ENCODE measurements around the gene HOXD4.

HOXD4 gene

DNA sequence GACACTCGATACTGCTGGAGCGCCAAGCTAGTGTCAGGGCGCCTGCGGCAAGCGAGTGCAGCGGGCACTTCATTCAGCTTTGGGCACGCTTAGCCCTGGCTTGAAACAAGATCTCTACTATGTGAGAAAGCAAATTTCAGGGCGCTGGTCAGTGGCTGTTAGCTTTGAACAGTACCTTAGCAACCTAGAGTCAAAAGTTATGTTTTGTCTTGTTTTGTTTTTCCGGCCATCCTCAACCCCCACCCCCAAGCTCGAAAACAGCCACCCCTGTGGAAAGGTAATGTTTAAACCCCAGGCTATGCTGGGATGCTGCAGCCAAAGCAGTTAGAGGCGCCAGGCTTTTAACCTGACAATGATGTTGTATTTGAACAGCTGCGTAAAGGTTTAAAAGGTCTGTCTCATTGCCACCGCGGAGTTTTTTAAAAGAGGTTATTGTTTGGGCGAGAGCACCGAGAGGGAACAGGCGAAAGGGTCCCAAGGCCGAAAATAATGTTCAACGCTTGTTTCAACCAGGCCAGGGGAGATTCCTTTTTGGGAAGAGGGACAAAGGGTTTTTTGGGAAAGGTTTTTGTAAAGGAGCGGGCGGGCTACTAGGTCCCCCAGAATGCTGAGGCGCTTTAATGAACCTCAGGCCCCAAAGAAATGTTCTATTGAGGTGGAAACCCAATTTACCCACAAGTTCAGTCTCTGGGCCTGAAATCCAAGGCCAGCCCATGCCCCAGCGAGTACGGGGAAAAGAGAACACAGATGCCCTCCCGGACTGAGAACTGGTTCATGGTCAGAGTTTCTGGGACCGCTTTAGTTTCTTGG lies 37.0 kb upstream of the HOXD4 start:
- no peak for DNase-seq (ENCODE audit: low spot score)

DNA sequence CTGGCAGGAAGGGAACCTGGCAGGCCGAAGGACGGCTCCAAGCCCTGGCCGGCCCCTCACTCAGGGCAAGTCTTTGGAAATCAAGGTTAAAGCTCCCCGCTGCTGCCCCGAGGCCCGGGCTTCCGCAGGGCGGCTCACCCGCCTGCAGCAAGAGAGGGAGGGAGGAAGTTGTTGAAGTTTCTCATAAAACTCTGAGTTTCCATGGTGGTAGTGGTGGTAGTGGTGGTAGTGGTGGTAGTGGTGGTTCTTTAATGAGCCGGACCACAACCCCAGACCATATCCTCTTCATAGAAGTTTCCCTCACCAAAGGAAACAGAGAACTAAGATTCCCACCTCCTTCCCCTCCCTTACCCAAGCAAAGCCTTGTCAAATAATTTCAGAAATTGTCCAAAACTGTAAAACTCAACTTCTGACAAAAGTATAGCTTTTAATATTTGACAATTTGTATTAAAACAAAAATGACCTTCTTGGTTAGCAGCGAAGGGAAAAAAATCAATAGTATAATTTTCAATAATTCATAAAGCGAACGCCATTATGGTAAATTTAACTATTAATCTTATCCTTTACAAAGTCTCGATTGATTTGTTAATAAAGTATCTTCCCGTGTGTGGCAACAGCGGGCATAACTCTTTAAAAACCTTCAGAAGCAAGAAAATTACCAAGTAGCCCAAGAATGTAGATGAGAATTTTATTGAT lies 36.3 kb upstream of the HOXD4 start:
- DNase-seq (ENCODE audit: low spot score), result no peak

- no peak for DNase-seq (ENCODE audit: low spot score)
These were observed 35.2 kb upstream of the HOXD4 start, which contains the start of gene HOXD10 for GRCh38 chr2:176115883-176116813. HOXD10 (plus strand) TSS chr2:176116778; CDS start chr2:176116834, 56 bp downstream.

DNA sequence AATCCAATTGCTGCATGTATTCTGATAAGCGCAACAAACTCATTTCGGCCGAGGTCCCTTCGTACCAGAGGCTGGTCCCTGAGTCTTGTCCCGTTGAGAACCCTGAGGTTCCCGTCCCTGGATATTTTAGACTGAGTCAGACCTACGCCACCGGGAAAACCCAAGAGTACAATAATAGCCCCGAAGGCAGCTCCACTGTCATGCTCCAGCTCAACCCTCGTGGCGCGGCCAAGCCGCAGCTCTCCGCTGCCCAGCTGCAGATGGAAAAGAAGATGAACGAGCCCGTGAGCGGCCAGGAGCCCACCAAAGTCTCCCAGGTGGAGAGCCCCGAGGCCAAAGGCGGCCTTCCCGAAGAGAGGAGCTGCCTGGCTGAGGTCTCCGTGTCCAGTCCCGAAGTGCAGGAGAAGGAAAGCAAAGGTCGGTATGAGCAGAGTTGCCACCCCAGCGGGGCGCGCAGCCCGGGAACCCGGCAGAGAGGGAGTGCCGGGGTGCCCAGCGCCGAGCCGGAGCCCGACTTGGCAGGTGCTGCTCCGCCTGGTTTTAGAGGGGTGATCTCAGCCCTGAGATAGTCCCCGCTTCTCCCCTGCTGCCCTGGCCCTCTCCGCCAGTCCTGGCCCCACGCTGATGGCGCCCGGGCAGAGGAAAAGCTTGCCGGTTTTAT lies 34.1 kb upstream of the HOXD4 start:
- DNase-seq (ENCODE audit: low spot score), result no peak

DNA sequence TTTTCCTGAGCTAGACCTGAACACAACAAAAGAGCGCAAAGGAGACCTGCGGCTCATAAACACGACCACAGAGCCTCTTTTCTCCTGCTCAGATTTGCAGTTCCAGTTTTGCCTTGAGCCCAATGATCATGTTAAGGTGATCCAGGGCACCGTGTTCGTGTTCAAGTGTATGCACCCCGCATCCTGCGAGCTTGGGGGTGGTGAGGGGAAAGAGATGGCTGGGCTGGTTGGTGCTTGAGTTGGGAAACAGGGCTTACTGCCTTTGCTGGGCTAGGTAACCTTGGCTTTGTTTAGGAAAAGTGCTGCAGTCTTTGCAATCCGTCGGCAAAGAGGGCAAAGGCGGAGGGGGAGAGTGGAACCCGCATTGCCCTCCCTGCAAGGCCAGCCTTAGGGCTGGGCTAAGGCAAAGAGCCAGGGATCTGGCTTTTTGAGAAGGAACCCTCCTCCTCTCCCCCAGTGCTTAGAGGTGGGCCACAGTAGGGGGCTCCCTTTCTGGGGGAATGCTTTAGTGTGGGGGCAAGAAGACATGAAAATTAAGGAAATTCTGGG lies 33.5 kb upstream of the HOXD4 start:
- DNase-seq (ENCODE audit: low spot score), result no peak

- DNase-seq (ENCODE audit: low spot score), result no peak
These were observed 32.6 kb upstream of the HOXD4 start for GRCh38 chr2:176118601-176119339.

DNA sequence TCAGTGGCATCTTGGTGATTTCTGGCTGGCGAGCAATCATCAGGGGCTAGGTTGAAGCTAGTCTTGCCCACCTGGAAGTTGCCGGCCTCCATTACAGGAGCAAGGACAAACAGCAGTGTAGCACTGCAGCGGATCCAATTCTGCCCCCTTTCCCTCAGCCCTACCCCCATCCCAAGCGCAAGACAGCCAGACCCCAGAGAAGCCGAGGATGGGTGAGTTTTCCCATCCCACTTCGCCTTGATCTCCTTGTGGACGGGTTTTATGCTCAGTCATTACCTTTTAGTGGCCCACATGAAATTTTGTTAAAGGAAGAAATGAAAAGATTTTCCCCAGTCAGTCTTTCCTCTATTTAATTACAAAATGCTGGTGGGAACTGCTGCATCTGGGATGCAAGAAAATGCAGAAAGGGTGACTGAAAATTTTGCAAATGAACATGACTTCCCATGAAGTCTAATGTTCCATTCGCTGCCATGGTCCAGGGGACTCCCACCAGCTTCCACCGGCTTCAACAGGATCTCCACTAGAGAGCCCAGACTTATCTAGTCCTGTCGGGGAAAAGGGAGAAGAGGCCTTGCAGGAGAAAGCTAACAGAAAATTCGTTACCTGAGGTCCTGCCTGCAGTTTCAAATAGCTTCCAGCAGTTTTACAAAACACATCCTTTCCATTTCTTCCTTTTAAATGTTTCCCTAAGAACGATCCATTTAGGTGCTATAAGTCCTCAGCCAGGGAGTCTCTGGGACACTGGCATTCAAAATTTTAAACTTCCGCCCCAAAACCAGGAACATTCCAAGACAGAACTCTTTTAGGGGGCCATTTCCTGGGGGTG lies 30.8 kb upstream of the HOXD4 start:
- DNase-seq (ENCODE audit: low spot score), result no peak

GRCh38 chr2:176121190-176122051 lies 29.9 kb upstream of the HOXD4 start:
- DNase-seq (ENCODE audit: low spot score), result no peak

- DNase-seq (ENCODE audit: low spot score), result no peak
These were observed 29.2 kb upstream of the HOXD4 start for GRCh38 chr2:176122052-176122682.

- DNase-seq (ENCODE audit: low spot score), result no peak
These were observed 28.5 kb upstream of the HOXD4 start, which contains the start of gene HOXD9 for GRCh38 chr2:176122683-176123410. HOXD9 (plus strand) TSS chr2:176122719; CDS start chr2:176122769, 50 bp downstream.

DNA sequence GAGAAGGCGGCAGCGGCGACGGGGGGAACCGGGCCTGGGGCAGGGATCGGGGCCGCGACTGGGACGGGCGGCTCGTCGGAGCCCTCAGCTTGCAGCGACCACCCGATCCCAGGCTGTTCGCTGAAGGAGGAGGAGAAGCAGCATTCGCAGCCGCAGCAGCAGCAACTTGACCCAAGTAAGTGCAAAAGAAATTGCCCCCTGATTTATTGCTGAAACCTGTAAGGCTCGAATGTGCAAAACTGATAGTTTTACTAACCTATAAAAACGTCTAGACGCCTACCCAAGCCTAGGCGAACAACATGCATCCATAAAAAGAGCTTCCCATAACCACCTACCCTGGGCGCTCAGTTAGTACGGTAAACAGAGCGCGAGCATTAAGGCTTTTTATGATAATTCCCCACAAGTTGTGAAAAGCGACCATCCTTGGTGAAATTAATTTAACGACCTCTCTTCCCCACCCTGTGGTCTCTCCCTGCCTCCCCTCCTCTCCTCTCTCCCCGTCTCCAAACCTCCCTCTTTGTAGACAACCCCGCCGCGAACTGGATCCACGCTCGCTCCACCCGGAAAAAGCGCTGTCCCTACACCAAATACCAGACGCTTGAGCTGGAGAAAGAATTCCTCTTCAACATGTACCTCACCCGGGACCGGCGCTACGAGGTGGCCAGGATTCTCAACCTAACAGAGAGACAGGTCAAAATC lies 27.8 kb upstream of the HOXD4 start:
- no peak for DNase-seq (ENCODE audit: low spot score)

- no peak for DNase-seq (ENCODE audit: low spot score)
These were observed 27.0 kb upstream of the HOXD4 start for GRCh38 chr2:176124110-176124946.

DNA sequence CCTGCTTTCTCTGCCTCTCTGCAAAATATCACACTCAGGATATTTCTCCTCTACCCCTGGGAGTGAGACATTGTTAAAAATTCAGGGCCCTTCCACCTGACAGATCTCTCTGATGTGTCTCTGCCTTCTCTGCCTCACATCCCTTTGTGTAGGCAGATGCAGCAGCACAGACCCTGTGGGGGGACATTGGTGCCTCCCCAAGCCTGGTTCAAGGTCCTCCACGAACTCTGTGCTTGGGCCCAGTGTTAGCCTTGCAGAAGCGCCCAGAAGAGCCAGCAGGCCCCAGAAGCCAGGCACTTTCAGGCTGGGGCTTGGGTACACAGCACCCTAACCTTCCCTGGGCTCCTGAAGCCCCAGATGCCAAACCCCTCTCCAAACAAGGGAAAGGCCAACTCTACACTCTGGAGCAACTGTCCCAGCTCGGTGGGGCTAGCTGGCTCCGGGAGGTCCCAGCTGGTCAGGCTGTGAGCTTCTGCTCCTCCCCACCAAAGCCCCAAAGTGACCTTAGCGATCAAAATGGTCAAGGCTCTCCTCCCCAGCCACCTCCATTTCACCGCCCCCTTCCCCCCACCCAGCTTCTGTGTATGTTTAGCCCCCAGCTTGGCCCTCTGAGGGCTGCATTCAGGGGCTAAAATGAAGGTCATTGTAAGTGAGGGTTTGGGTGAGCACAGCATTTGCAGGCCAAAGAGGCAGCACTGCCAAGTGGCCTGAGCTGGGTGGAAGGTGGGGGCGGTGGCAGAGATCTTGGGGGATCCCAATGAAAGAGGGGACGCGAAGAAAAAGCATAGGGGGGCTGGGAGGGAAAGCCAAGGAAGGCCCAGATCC lies 26.2 kb upstream of the HOXD4 start:
- DNase-seq (ENCODE audit: low spot score), result no peak

GRCh38 chr2:176125772-176126054 lies 25.6 kb upstream of the HOXD4 start:
- no peak for DNase-seq (ENCODE audit: low spot score)

Data from CD4-positive, alpha-beta T cell treated with Interleukin-15 for 4 hours (primary cell).